LNCaP clone FGC (cell line): ENCODE results near the gene CUEDC1.

Experiments
- DNase-seq: peaks from one replicate; pipeline ENCODE4 v3.0.0-alpha.2; 2011; ENCODE audit warnings: low read depth
- H3K4me3 ChIP-seq: 2 replicates; pipeline ENCODE4 v1.5.1; 2011; ENCODE audit warnings: mild to moderate bottlenecking, low read depth, low read length, control low read depth
- CTCF ChIP-seq: IDR thresholded peaks from 2 replicates; pipeline ENCODE4 v1.5.1; 2012; ENCODE audit warnings: mild to moderate bottlenecking; ENCODE audit not compliant: control insufficient read depth, insufficient read depth; ENCODE audit errors: extremely low read depth

CUEDC1 gene

GRCh38 chr17:57858838-57859237, 96.4 kb downstream of the CUEDC1 start:
- H3K4me3 ChIP-seq = no peak overlapping the region
- DNase-seq = no peak
- TF ChIP-seq CTCF = no peak

- no peak for DNase-seq
- no peak overlapping the region for H3K4me3 ChIP-seq
- no peak for TF ChIP-seq CTCF
Observed at GRCh38 chr17:57856792-57857620, 98.2 kb downstream of the CUEDC1 start.

GRCh38 chr17:57855391-57856035, 99.7 kb downstream of the CUEDC1 start:
- DNase-seq = no peak
- H3K4me3 ChIP-seq = no peak overlapping the region
- TF ChIP-seq CTCF = no peak

- DNase-seq = no peak
- TF ChIP-seq CTCF = no peak
- H3K4me3 ChIP-seq = no peak overlapping the region
Observed at GRCh38 chr17:57853695-57854094, 101.5 kb downstream of the CUEDC1 start.

- no peak overlapping the region for H3K4me3 ChIP-seq
- TF ChIP-seq CTCF = no peak
- no peak for DNase-seq
Observed at GRCh38 chr17:57852955-57853328, 102.3 kb downstream of the CUEDC1 start.

- no peak for DNase-seq
- no peak overlapping the region for H3K4me3 ChIP-seq
- no peak for TF ChIP-seq CTCF
Observed at GRCh38 chr17:57852092-57852954, 102.9 kb downstream of the CUEDC1 start.
